K562 (cell line): ENCODE measurements around the gene PRR7. TPM values are rescaled to one million over a fixed set of nuclear protein-coding genes. Genes with fewer than 3 reads are reported as not detected.

ENCODE experiments used
- CBFB ChIP-seq: sonication (generic); formaldehyde crosslinking; IDR thresholded peaks from 2 replicates; pipeline ENCODE4 v1.4.0; 2020; ENCODE audit warnings: mild to moderate bottlenecking, missing genetic modification reagents
- FOS ChIP-seq: IDR thresholded peaks from 3 replicates; pipeline ENCODE4 v1.6.1; 2011; ENCODE audit not compliant: insufficient read length; ENCODE audit errors: extremely low read depth
- FOXJ3 ChIP-seq: sonication (generic); formaldehyde crosslinking; IDR thresholded peaks from 2 replicates; pipeline ENCODE4 v1.4.0; 2020; ENCODE audit warnings: mild to moderate bottlenecking, missing genetic modification reagents
- HCFC1 ChIP-seq: IDR thresholded peaks from 2 replicates; pipeline ENCODE4 v1.6.1; 2012; ENCODE audit warnings: low read depth, low read length, improper control_type of control experiment
- HDGF ChIP-seq: fragments of 450-650 bp; IDR thresholded peaks from 2 replicates; pipeline ENCODE4 v1.6.1; 2016
- KAT7 ChIP-seq: sonication (generic); formaldehyde crosslinking; IDR thresholded peaks from 2 replicates; pipeline ENCODE4 v1.8.0; 2022; ENCODE audit warnings: missing genetic modification reagents, mild to moderate bottlenecking, borderline replicate concordance
- KDM5B ChIP-seq: fragments of 200-600 bp; sonication (generic); IDR thresholded peaks from 2 replicates; pipeline ENCODE4 v1.6.1; 2012; ENCODE audit warnings: low read depth, mild to moderate bottlenecking, moderate library complexity, low read length, control low read depth, inconsistent platforms; ENCODE audit not compliant: insufficient replicate concordance
- MTA1 ChIP-seq: fragments of 450-650 bp; IDR thresholded peaks from 2 replicates; pipeline ENCODE4 v1.6.1; 2017; ENCODE audit warnings: borderline replicate concordance
- MYNN ChIP-seq, 2 experiments: sonication (generic); formaldehyde crosslinking in 1 of 2; IDR thresholded peaks; 2 replicates each; pipeline versions ENCODE4 v1.5.0 to v1.6.1; 2016 to 2020; ENCODE audit warnings: antibody characterized with exemption in 1 of 2, missing genetic modification reagents in 1 of 2
- NR2C1 ChIP-seq, 2 experiments: fragments of 450-650 bp; IDR thresholded peaks; 2 replicates each; pipeline ENCODE4 v1.6.1; 2017; ENCODE audit warnings: mild to moderate bottlenecking in 2 of 2, antibody characterized with exemption in 1 of 2, inconsistent platforms in 1 of 2, missing compliant biosample characterization in 1 of 2, missing genetic modification characterization in 1 of 2
- PHB ChIP-seq: fragments of 250-450 bp; sonication (Bioruptor Pico); IDR thresholded peaks from 2 replicates; pipeline ENCODE4 v1.5.0; 2021
- PHF20 ChIP-seq: fragments of 450-650 bp; IDR thresholded peaks from 2 replicates; pipeline ENCODE4 v1.6.1; 2018; ENCODE audit not compliant: partially characterized antibody
- POLR2G ChIP-seq: fragments of 200-400 bp; formaldehyde crosslinking; IDR thresholded peaks from 2 replicates; pipeline ENCODE4 v1.6.1; 2017; ENCODE audit warnings: low read depth, mild to moderate bottlenecking, antibody characterized with exemption, low read length, moderate library complexity
- SP1 ChIP-seq: sonication (generic); formaldehyde crosslinking; IDR thresholded peaks from 2 replicates; pipeline ENCODE4 v1.8.1; 2022; ENCODE audit warnings: mild to moderate bottlenecking, missing genetic modification reagents
- TEAD4 ChIP-seq, 2 experiments: sonication (generic) in 1 of 2; formaldehyde crosslinking in 1 of 2; IDR thresholded peaks; 2 replicates each; pipeline versions ENCODE4 v1.6.1 to v1.8.0; 2012 to 2022; ENCODE audit warnings: borderline replicate concordance in 1 of 2, inconsistent platforms in 1 of 2, low read length in 1 of 2, mild to moderate bottlenecking in 1 of 2, missing genetic modification reagents in 1 of 2
- ZBTB7A ChIP-seq: IDR thresholded peaks from 2 replicates; pipeline ENCODE4 v1.6.1; 2011; ENCODE audit warnings: low read depth, mild to moderate bottlenecking, low read length, moderate library complexity, borderline replicate concordance; ENCODE audit not compliant: control insufficient read depth
- ZFP30 ChIP-seq: fragments of 250-450 bp; sonication (Bioruptor Pico); IDR thresholded peaks from 2 replicates; pipeline ENCODE4 v1.8.0; 2022; ENCODE audit warnings: moderate library complexity, mild to moderate bottlenecking, inconsistent platforms, borderline replicate concordance
- ZFPM2 ChIP-seq: fragments of 250-450 bp; sonication (Bioruptor Pico); IDR thresholded peaks from 2 replicates; pipeline ENCODE4 v1.5.1; 2022; ENCODE audit warnings: mild to moderate bottlenecking
- ZNF175 ChIP-seq: fragments of 200-800 bp; sonication (Bioruptor generic); IDR thresholded peaks from 2 replicates; pipeline ENCODE4 v1.6.1; 2016; ENCODE audit warnings: low read depth, mild to moderate bottlenecking, missing genetic modification characterization, missing compliant biosample characterization
- ZNF586 ChIP-seq: fragments of 450-650 bp; formaldehyde crosslinking; conservative IDR thresholded peaks from 2 replicates; pipeline ENCODE4 v1.4.0; 2020; ENCODE audit warnings: mild to moderate bottlenecking, moderate library complexity
- polyA plus RNA-seq, 8 experiments: library from polyadenylated mRNA; depleted of rRNA in 4 of 8; stranded (reverse) in 5 of 8; unstranded in 3 of 8; fragments of >200 nt; fragmentation: Nextera tagmentation in 2 of 8; fragmentation: Illumina TruSeq in 1 of 8; extraction: Ambion mirVana in 2 of 8; extraction: Trizol in 1 of 8; gene quantifications; 2 replicates each; pipeline versions ENCODE4 v1.2.1 to v1.2.3, GENCODE V29; 2011 to 2014; ENCODE audit warnings: inconsistent platforms in 1 of 8, missing spikeins in 1 of 8
- total RNA-seq, 7 experiments: library from RNA; depleted of rRNA in 6 of 7; stranded (reverse); fragments of >200 nt in 6 of 7; fragmentation: Illumina TruSeq in 2 of 7; extraction: Trizol in 2 of 7; gene quantifications; 2 replicates each; pipeline versions ENCODE4 v1.2.1 to v1.2.3, GENCODE V29; 2011 to 2021; ENCODE audit warnings: low replicate concordance in 1 of 7
- TF ChIP-seq, protein P1 (sequence below), 2 experiments: fragments of 450-650 bp in 1 of 2; IDR thresholded peaks; 2 replicates each; pipeline ENCODE4 v1.6.1; 2011 to 2017; ENCODE audit warnings: low read depth in 2 of 2, antibody characterized with exemption in 1 of 2, borderline replicate concordance in 1 of 2, low read length in 1 of 2, mild to moderate bottlenecking in 1 of 2, mixed read lengths in 1 of 2; ENCODE audit not compliant: control insufficient read depth in 1 of 2
- TF ChIP-seq, protein P2 (sequence below): fragments of 450-650 bp; IDR thresholded peaks from 2 replicates; pipeline ENCODE4 v1.7.0; 2016; ENCODE audit warnings: borderline replicate concordance

Gene PRR7
- total and polyA plus RNA-seq, 9 of the 15 experiments (the other 6 are each of a cell fraction or from before 2014, with no cell fraction given), result 0.80 to 11.3 (median 10.4) TPM; not detected in 4

DNA sequence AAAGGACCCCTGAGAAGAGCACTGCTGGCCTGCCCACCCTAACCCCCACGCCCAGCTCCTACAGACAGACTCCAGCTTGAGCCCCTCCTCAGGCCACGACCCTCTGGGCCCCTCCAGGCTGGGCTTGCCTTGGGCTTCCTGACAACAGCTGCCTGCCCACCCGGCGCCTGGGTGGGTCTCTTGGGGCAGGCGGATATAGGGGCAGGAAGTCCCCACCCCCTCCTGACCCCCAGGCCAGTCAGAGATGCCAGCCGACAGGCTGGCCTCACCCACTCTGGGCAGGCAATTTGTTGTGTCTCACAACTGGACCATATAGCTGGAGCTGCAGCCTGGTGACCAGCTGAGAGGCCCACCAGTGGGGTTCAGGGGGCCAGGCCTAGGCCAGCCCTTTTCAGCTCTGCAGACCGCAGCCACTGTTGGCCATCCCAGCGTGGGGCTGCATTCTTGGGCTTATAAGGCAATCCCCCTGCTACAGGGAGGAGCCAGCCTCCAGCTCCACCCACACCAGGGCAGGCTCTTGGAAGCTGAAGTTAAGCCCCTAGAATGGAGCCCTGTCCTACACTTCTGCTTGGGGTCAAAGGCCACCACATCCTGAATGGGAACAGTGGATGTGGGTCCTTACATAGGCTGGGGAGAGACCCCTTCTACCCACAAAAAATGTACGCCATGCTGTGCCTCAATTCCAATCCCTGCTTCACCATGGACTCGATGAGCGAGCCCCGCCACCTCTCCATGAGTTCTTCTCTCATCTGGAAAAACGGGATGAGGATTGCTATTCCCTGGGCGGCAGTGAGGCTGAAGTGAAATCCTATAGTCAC, 48.8 kb downstream of the PRR7 start (continued):
- TF ChIP-seq ZFPM2 (CRISPR knock-in tag) (no peak), KAT7 (CRISPR knock-in tag) (no peak), HDGF (no peak), ZBTB7A (peak; percentile 14; the same call in 1 of the 2 replicates), FOS (no peak), ZFP30 (CRISPR knock-in tag) (no peak), ZNF586 (CRISPR knock-in tag) (no peak), FOXJ3 (CRISPR knock-in tag) (no peak), HCFC1 (no peak), PHB (no peak), POLR2G (peak; percentile 74), ZNF175 (CRISPR knock-in tag) (0 out of 2 replicates have a peak, but pooled peaks have one; percentile 49), CBFB (CRISPR knock-in tag) (0 out of 2 replicates have a peak, but pooled peaks have one; percentile 2), NR2C1 (IDR thresholded peaks at IDR 0.05) (no peak), NR2C1 (tag; IDR thresholded peaks at IDR 0.05) (peak; percentile 65; the same call in 1 of the 2 replicates), MYNN (IDR thresholded peaks at IDR 0.05) (no peak), MYNN (CRISPR knock-in tag; IDR thresholded peaks at IDR 0.05) (no peak), SP1 (no peak; the same call in 1 of the 2 replicates), PHF20 (no peak), KDM5B (peak; percentile 24), MTA1 (no peak), TEAD4 (IDR thresholded peaks at IDR 0.05; ENCODE audit: low read length) (0 out of 2 replicates have a peak, but pooled peaks have one; percentile 18), TEAD4 (CRISPR knock-in tag; IDR thresholded peaks at IDR 0.05; ENCODE audit: borderline replicate concordance) (peak; percentile 52; the same call in 1 of the 2 replicates)
- TF ChIP-seq, protein P1, sequence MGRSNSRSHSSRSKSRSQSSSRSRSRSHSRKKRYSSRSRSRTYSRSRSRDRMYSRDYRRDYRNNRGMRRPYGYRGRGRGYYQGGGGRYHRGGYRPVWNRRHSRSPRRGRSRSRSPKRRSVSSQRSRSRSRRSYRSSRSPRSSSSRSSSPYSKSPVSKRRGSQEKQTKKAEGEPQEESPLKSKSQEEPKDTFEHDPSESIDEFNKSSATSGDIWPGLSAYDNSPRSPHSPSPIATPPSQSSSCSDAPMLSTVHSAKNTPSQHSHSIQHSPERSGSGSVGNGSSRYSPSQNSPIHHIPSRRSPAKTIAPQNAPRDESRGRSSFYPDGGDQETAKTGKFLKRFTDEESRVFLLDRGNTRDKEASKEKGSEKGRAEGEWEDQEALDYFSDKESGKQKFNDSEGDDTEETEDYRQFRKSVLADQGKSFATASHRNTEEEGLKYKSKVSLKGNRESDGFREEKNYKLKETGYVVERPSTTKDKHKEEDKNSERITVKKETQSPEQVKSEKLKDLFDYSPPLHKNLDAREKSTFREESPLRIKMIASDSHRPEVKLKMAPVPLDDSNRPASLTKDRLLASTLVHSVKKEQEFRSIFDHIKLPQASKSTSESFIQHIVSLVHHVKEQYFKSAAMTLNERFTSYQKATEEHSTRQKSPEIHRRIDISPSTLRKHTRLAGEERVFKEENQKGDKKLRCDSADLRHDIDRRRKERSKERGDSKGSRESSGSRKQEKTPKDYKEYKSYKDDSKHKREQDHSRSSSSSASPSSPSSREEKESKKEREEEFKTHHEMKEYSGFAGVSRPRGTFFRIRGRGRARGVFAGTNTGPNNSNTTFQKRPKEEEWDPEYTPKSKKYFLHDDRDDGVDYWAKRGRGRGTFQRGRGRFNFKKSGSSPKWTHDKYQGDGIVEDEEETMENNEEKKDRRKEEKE (IDR thresholded peaks at IDR 0.05; ENCODE audit: borderline replicate concordance in 1 of 2, control insufficient read depth in 1 of 2, low read depth in 2 of 2, low read length in 1 of 2), result no peak
- TF ChIP-seq, protein P2, sequence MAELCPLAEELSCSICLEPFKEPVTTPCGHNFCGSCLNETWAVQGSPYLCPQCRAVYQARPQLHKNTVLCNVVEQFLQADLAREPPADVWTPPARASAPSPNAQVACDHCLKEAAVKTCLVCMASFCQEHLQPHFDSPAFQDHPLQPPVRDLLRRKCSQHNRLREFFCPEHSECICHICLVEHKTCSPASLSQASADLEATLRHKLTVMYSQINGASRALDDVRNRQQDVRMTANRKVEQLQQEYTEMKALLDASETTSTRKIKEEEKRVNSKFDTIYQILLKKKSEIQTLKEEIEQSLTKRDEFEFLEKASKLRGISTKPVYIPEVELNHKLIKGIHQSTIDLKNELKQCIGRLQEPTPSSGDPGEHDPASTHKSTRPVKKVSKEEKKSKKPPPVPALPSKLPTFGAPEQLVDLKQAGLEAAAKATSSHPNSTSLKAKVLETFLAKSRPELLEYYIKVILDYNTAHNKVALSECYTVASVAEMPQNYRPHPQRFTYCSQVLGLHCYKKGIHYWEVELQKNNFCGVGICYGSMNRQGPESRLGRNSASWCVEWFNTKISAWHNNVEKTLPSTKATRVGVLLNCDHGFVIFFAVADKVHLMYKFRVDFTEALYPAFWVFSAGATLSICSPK, result no peak
